H1 (cell line): ENCODE data around the gene ZDHHC3. TPM values are rescaled to one million over a fixed set of nuclear protein-coding genes. Genes with fewer than 3 reads are reported as not detected.

Experiments
- CHD1 ChIP-seq: IDR thresholded peaks from 2 replicates; pipeline ENCODE4 v1.6.1; 2012; ENCODE audit warnings: low read depth, low read length, improper control_type of control experiment
- polyA plus RNA-seq, 7 experiments: library from polyadenylated mRNA; depleted of rRNA in 3 of 7; stranded (reverse) in 5 of 7; unstranded in 2 of 7; fragments of >200 nt in 5 of 7; fragments of 200-250 nt in 2 of 7; gene quantifications; 1 replicate in 5 of 7; 2 replicates in 1 of 7; 4 replicates in 1 of 7; pipeline versions ENCODE4 v1.2.1 to v1.2.3, GENCODE V29; 2011 to 2013; ENCODE audit warnings: missing spikeins in 2 of 7, mixed read lengths in 2 of 7
- total RNA-seq: library from RNA; stranded (reverse); fragmentation: NEBNext Ultra II Directional; extraction: Animal tissue kit (Norgen Biotek cat#: 25700); gene quantifications from 2 replicates; pipeline ENCODE4 v1.2.1, GENCODE V29; 2021

Gene ZDHHC3
- total and polyA plus RNA-seq, 2 of the 8 experiments (the other 6 are each of a cell fraction or from before 2014, with no cell fraction given) = 77.4 to 88.7 TPM

- no peak for TF ChIP-seq CHD1
These were observed 70.4 kb downstream of the ZDHHC3 start (continued) for GRCh38 chr3:44905446-44906157.
